Subcutaneous adipose tissue (tissue), 4 donors: ENCODE measurements around the gene RREB1. TPM values are rescaled to one million over a fixed set of nuclear protein-coding genes. Genes with fewer than 3 reads are reported as not detected.

Experiments used
- total RNA-seq, 4 donors: library from RNA; depleted of rRNA; stranded (reverse); fragments of >200 nt; gene quantifications; one replicate each; pipeline ENCODE4 v1.1.0, GENCODE V29; 2016
- TF ChIP-seq, protein P1 (sequence below): fragments of 450-650 bp; IDR thresholded peaks from one replicate; pipeline ENCODE4 v1.5.1; 2016; ENCODE audit warnings: low read depth, mild to moderate bottlenecking, control low read depth, antibody characterized with exemption, moderate library complexity

Gene RREB1
- total RNA-seq, 4 donors from 2014 or later: 33.0 to 61.0 (median 40.5) TPM

DNA sequence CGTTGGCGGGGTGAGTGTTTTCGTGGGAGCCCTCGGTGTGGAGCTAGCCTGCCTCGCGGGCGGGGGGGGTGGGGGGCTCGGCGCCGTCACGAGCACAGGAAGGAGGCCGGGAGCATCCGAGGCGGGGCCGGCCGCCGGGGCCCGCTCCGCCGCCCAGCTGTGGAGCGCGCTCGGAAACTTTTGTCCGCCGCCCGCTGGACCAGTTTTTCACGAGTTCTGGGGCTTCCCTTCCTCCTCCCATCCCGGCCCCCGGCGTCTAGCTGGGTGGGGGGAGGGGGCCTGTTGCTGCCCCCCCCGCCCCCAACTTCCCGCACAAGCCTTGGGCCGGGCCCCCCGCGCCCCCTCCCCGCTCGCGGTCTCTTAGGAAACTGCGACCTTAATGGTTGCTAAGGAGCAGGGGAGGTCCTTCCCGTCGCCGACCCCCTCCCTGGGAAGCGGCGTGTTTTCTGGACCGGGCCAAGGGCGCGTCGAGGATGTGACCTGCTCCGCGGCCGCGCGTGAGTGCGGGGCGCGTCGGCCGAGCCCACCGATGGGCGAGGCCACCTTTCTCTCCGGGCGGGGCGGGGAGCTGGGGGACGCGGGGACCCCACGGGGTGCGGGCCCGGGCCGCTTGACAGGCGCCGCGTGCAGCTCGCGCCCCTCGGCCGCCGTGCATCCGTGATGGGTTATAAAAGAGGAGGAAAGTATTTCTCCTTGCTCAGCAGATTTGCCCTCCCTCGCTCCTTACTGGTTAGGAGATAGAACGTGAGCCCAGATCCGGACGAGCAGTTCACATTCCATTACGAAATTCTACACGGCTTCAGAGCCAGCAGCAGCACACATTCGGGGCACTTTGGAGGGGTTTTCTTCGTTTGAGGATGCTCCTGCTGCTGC, 1.4 kb downstream of the RREB1 start:
- TF ChIP-seq, protein P1, sequence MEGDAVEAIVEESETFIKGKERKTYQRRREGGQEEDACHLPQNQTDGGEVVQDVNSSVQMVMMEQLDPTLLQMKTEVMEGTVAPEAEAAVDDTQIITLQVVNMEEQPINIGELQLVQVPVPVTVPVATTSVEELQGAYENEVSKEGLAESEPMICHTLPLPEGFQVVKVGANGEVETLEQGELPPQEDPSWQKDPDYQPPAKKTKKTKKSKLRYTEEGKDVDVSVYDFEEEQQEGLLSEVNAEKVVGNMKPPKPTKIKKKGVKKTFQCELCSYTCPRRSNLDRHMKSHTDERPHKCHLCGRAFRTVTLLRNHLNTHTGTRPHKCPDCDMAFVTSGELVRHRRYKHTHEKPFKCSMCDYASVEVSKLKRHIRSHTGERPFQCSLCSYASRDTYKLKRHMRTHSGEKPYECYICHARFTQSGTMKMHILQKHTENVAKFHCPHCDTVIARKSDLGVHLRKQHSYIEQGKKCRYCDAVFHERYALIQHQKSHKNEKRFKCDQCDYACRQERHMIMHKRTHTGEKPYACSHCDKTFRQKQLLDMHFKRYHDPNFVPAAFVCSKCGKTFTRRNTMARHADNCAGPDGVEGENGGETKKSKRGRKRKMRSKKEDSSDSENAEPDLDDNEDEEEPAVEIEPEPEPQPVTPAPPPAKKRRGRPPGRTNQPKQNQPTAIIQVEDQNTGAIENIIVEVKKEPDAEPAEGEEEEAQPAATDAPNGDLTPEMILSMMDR: no peak

DNA sequence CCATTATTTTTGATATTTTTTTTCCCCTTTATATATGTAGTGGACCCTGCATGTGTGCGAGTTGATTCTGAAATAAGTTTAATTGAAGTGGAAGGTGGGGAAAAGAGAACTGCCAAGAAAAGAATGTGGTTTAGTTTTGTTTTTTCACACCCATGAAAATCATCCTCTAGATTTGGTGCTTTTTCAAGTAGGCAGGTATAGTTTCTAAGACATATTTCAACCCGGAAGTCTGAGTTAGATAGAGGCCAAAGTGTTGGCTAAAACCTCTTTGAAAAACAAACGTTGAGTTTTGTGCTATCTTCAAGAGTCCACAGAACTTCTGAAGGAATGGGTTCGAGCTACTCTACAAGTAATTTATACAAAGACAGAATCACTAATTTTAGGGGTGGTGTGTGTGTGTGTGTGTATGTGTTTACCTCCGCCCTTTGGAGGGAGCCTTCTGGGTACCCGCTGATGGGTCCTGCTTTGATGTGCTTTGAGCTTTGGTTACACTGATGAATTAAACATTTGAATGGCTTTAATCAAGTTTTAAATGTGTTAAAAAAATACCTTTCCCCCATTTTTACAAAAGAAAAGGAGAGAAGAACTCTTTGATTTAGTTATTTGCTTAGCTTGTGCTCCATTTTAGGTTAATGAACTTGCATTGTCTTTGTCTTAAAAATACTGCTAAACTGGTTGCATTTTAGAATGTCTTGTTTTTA, 2.5 kb downstream of the RREB1 start:
- TF ChIP-seq, protein P1: no peak

DNA sequence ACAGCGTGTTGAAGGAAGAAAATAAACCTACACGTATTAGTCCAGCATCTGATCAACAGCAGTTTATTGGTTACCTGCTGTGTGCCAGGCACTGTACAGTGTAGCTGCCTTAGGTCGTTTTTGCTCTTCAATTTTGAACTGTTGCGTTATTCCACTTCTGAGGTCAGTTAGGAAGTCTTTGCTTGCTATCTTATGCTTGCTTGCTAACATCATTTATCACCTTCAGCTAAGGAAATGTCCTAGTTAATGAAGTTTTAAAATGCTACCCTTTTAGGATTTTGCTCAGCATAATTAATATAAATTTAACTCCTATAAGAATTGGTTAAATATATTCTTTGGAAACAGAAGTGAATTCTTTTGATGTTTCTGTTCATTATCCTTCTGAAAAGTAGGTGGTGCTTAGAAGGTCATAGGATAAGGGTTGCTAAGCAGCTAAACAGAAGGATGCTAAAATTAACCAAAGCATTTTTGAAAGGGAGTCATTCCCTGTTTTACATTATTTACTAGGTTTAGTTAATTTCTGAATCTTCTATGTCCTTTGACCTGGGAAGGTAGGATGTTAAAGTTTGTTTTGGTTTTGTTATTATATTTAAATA, 3.4 kb downstream of the RREB1 start:
- TF ChIP-seq, protein P1: no peak

GRCh38 chr6:7112171-7112570, 4.4 kb downstream of the RREB1 start:
- TF ChIP-seq, protein P1: no peak

DNA sequence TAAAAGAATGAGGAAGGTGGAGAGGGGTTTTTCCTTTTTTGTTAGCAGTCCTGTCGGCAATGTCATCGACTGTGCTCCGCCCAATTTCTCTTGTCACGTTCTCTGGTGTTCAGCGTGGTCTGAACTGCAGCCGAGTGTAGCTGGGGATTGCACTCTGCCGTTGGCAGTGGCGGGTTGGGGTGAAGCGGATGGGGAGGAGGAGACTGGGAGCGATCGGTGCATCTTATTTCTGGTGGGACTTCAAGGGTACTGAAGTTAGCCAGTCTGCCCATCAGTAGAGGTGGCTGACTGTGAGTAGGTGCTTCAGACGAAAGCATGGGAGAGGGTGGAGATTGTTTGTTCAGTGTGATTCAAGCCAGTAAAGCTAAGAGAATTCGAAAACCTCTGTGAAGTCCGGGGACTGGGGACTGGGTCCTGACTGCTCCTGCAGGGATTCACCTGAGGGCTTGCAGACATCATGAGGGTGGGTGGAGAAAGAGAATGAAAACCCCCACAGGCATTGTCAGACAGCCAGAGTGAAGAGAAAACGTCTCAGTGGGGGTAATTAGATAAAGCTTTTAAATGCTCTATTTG, 5.1 kb downstream of the RREB1 start:
- TF ChIP-seq, protein P1: no peak

- TF ChIP-seq, protein P1: no peak
These were observed 7.1 kb downstream of the RREB1 start for GRCh38 chr6:7114744-7115458.
